Tibial nerve (tissue), 3 donors: ENCODE results near the gene CABP4.

Source experiments
- POLR2A ChIP-seq, 2 donors: fragments of 450-650 bp; IDR thresholded peaks; one replicate each; pipeline ENCODE4 v1.6.1; 2017; ENCODE audit warnings: antibody characterized with exemption in 2 of 2, mild to moderate bottlenecking in 2 of 2, moderate library complexity in 2 of 2
- TF ChIP-seq, protein P1 (sequence below), 5 experiments: fragments of 200-600 bp in 3 of 5; fragments of 450-650 bp in 2 of 5; sonication (generic) in 3 of 5; IDR thresholded peaks; one replicate each; pipeline ENCODE4 v1.5.1; 2016 to 2019; ENCODE audit warnings: antibody characterized with exemption in 5 of 5, mild to moderate bottlenecking in 3 of 5, moderate library complexity in 2 of 5

DNA sequence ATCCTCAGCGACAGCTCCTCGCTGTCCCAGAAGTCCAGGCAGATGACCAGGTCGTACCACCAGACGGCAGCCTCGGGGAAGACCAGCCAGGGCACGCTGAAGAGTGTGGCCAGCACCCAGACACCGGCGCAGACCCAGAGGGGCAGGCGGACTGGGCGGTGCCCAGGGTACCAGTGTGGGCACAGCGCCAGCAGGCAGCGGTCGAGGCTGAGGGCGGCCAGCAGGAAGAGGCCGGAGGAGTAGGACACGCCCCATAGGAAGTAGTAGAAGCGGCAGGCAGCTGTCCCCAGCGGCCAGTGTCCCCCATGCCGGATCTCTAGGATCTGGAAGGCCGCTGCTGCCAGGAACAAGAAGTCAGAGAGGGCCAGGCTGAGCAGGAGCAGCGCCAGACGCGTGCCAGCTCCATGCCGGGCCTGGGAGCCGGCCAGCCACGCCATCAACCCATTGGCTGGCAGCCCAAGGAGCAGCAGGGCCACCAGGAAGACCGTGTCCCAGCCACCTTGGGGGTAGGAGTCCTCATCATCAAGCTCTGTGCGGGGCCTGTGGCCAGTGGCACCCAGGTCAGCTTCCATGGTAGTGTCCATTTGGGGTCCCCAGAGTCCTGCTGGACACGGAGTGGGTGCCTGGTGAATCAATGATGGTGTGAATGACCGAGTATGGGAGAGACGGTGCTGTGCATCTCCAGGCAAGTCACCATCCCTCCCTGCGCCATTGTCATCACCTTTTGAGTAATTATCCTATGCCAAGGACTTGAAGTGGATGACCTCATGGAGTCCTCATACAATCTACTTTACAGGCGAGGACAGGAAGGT is 2.8 kb upstream of the CABP4 start, which contains the start of gene GPR152:
- TF ChIP-seq, protein P1, sequence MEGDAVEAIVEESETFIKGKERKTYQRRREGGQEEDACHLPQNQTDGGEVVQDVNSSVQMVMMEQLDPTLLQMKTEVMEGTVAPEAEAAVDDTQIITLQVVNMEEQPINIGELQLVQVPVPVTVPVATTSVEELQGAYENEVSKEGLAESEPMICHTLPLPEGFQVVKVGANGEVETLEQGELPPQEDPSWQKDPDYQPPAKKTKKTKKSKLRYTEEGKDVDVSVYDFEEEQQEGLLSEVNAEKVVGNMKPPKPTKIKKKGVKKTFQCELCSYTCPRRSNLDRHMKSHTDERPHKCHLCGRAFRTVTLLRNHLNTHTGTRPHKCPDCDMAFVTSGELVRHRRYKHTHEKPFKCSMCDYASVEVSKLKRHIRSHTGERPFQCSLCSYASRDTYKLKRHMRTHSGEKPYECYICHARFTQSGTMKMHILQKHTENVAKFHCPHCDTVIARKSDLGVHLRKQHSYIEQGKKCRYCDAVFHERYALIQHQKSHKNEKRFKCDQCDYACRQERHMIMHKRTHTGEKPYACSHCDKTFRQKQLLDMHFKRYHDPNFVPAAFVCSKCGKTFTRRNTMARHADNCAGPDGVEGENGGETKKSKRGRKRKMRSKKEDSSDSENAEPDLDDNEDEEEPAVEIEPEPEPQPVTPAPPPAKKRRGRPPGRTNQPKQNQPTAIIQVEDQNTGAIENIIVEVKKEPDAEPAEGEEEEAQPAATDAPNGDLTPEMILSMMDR (IDR thresholded peaks at IDR 0.05) = no peak
- no peak for TF ChIP-seq POLR2A (IDR thresholded peaks at IDR 0.05)
